HG03060 (cell line): ENCODE data around the gene APBA1.

Experiments used
- ATAC-seq: cut with Tn5 transposase; IDR thresholded peaks from one replicate; pipeline ENCODE4 v1.9.1; 2021; ENCODE audit warnings: low read depth, moderate number of reproducible peaks; ENCODE audit not compliant: unreplicated experiment

Gene APBA1

DNA sequence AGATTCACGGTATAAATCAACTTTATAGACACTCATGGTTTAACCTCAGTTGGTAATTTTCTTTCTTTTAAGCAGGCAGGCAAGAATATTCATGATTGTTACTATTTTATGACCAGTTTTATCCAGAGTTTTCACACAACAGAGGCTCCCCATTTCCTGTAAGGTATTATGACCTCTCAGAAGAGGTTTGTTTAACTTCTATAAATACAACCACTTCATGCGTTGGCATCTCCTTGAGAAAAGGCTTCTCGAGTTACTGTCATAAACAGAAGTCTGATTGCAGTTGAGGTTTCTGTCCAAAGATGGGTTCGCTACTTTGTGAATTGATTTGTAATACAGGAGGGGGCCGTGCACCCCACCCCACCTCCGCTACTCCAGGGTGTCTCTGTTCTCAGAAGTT is 291.9 kb downstream of the APBA1 start:
- ATAC-seq, result no peak

DNA sequence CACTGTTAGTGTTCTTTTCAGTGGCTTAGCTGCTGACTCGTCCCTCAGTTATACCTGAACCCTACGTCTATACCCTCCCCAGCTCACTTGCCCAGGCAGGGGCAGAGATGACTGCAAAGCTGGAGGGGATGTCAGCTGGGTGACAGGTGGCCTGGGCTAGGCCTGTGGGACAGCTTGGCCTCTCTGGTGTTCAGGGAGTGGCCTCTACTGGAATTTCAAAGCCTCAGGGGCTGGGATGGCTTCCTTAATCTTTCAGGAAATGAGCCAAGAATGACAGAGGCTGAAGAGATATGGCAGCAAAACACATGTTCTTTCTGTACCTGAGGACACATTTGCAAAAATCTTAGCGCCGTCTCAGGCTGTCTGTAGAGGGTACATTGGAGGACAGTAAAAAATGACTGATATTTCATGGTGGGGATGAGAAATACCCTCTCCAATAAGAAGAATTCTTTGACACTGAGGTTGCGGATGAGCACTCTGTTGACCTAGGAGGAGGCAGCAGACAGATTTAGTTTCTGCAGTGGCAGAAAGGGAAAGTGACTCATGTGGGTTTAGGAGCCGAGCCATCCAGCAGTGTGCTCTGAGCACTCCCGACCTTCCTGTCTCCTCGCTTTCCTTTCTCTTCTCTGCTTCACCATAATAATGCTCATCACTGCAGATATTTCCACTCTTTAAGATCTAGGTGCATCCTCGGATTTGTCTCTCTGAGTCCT is 292.7 kb downstream of the APBA1 start:
- no peak for ATAC-seq

DNA sequence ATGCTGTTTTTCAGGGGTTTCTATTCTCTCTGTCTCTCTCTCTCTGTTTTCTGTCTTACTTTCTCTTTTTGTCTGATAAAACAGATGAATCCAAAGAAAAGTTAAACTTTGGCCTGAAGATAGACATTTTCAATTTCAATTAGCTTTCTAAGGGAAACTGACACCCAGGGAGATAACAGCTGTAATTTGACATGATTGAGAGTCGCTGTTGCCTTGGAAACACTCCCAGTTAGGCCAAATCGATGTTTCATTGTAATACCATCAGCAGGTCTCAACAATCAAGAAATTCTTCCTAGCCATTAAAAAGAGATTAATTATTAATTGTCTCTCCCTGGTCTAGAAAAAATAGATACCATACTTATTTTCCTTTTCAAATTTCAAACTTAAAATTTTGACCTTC is 294.2 kb downstream of the APBA1 start:
- ATAC-seq, result no peak
